GM19372 (cell line): ENCODE data around the gene SRSF9.

Experiments used
- ATAC-seq: cut with Tn5 transposase; IDR thresholded peaks from one replicate; pipeline ENCODE4 v1.9.1; 2021; ENCODE audit warnings: mild to moderate bottlenecking, low read depth, moderate library complexity; ENCODE audit not compliant: unreplicated experiment

SRSF9 gene

DNA sequence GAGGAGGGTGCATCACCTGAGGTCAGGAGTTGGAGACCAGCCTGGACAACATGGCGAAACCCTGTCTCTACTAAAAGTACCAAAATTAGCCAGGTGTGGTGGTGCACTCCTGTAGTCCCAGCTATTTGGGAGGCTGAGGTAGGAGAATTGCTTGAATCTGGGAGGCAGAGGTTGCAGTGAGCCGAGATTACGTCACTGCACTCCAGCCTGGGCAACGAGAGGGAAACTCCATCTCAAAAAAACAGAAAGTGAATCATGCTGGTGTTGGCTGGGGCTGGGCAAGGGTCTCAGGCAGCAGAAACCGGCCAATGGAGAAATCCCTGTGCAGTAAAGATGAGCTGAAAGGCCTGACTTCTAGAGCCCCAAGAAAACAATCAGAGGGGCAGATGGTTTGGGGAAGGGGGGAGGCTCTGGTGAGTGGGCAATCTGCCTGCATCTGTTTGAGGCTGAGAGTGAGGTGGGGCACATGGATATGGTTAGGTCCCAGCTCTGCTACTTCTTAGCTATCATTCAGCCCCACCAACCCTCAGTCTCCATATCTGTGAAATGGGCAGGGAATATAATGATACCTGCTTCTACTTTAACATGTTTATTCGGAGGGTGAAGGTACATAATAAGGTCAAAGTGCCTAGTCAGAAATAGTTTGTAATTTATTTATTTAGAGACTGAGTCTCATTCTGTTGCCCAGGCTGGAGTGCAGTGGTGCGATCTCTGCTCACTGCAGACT lies 52.9 kb downstream of the SRSF9 start:
- ATAC-seq, result no peak

DNA sequence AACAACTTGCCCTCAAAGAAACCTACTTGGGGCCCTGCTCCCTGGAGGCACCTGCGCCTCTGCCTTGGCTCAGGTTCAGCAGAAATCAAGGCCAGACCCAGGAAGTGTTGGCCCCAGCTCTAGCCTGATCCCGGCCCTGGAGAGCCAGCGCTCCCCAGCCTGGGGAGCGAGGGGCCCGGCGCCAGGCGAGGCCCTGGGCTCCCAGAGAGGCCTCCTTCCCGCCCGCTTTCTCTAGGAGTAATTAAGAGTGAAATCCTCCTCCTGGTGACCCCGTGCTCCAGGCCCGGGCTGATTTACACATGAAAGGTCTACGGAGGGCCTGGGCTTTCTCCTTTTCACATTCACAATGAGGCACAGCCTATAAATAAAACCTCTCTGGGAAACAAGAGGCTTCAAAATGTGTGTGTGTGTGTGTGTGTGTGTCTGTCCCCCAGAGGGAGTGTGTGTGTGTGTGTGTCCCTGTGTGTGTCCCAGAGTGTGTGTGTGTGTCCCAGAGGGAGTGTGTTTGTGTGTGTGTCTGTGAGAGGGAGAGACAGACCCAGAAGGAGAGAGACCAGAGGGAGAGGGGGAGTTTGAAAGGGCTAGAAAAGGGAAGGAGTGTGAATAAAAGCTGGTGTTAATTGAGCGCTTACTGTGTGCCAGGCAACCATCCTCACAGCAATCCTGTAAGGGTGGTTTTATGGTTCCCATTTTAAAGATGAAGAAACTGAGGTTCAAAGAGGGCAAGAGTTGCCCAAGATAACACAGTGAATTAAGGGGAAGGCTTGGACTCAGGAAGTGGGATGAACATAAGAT lies 55.5 kb downstream of the SRSF9 start:
- no peak for ATAC-seq

DNA sequence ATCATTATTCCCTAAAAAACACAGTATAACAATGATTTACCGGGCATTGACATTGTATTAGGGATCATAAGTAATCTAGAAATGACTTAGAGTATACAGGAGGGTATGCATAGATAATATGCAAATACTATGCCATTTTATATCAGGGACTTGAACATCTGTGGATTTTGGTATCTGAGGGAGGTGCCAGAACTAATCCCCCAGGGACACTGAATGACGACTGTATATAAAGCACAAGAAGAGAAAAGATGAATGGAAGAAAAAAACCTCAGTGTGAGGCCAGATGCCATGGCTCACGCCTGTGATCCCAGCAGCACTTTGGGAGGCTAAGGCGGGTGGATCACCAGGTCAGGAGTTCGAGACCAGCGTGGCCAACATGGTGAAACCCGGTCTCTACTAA lies 57.1 kb downstream of the SRSF9 start:
- no peak for ATAC-seq
